HG03097 (cell line): Measurements from ENCODE around the gene TSNAX.

Experiments
- ATAC-seq: cut with Tn5 transposase; IDR thresholded peaks from one replicate; pipeline ENCODE4 v1.9.1; 2021; ENCODE audit not compliant: unreplicated experiment, low FRiP score

Gene TSNAX

GRCh38 chr1:231594749-231595148, 66.3 kb downstream of the TSNAX start:
- ATAC-seq: no peak

GRCh38 chr1:231596337-231596791, 67.9 kb downstream of the TSNAX start:
- ATAC-seq: no peak

GRCh38 chr1:231597971-231598370, 69.5 kb downstream of the TSNAX start:
- ATAC-seq: no peak

GRCh38 chr1:231600458-231600976, 72.0 kb downstream of the TSNAX start:
- ATAC-seq: no peak

- no peak for ATAC-seq
These were observed 73.6 kb downstream of the TSNAX start for GRCh38 chr1:231601824-231602672.

- ATAC-seq: no peak
These were observed 74.2 kb downstream of the TSNAX start for GRCh38 chr1:231602673-231602984.

- ATAC-seq: no peak
These were observed 75.3 kb downstream of the TSNAX start for GRCh38 chr1:231603598-231604275.

- no peak for ATAC-seq
These were observed 75.8 kb downstream of the TSNAX start for GRCh38 chr1:231604276-231604621.

- no peak for ATAC-seq
These were observed 77.0 kb downstream of the TSNAX start for GRCh38 chr1:231605149-231606100.

GRCh38 chr1:231606712-231607111, 78.2 kb downstream of the TSNAX start:
- ATAC-seq: no peak

GRCh38 chr1:231610388-231610787, 81.9 kb downstream of the TSNAX start:
- ATAC-seq: no peak

- no peak for ATAC-seq
These were observed 82.6 kb downstream of the TSNAX start for GRCh38 chr1:231611111-231611510.

GRCh38 chr1:231611851-231612250, 83.4 kb downstream of the TSNAX start:
- ATAC-seq: no peak

GRCh38 chr1:231612393-231613089, 84.1 kb downstream of the TSNAX start:
- peak; percentile 92 for ATAC-seq

GRCh38 chr1:231613419-231614349, 85.2 kb downstream of the TSNAX start:
- ATAC-seq: no peak
